Fibroblast of lung (primary cell): ENCODE results near the gene STXBP5. TPM values are rescaled to one million over a fixed set of nuclear protein-coding genes. Genes with fewer than 3 reads are reported as not detected.

Experiments used
- DNase-seq, 2 donors: peaks; one replicate each; pipeline versions ENCODE4 v3.0.0 to v3.0.0-alpha.2; 2010; ENCODE audit warnings: low read depth in 2 of 2
- H2AFZ ChIP-seq: 2 replicates; pipeline ENCODE4 v1.5.1; 2012; ENCODE audit warnings: low read length, control low read depth, inconsistent platforms
- H3K27ac ChIP-seq: 2 replicates; pipeline ENCODE4 v1.5.1; 2011; ENCODE audit warnings: low read length, control low read depth; ENCODE audit not compliant: insufficient read depth
- H3K27me3 ChIP-seq: 2 replicates; pipeline ENCODE4 v1.5.1; 2011; ENCODE audit warnings: mild to moderate bottlenecking, low read length; ENCODE audit not compliant: control insufficient read depth, insufficient read depth
- H3K36me3 ChIP-seq: 2 replicates; pipeline ENCODE4 v1.5.1; 2011; ENCODE audit warnings: low read length; ENCODE audit not compliant: control insufficient read depth, insufficient read depth
- H3K4me1 ChIP-seq: 2 replicates; pipeline ENCODE4 v1.5.1; 2011; ENCODE audit warnings: low read length; ENCODE audit not compliant: control insufficient read depth, insufficient read depth; ENCODE audit errors: extremely low read depth
- H3K4me2 ChIP-seq: 2 replicates; pipeline ENCODE4 v1.5.1; 2011; ENCODE audit warnings: low read length, control low read depth; ENCODE audit not compliant: insufficient read depth; ENCODE audit errors: extremely low read depth
- H3K4me3 ChIP-seq, 4 experiments: fragments of 200-600 bp in 1 of 4; sonication (generic) in 1 of 4; replicated peaks in 1 of 4; 2 replicates each; pipeline ENCODE4 v1.5.1; 2011 to 2016; ENCODE audit warnings: low read length in 4 of 4, low read depth in 3 of 4, mild to moderate bottlenecking in 3 of 4, control low read depth in 2 of 4, inconsistent platforms in 1 of 4, mixed read lengths in 1 of 4; ENCODE audit not compliant: insufficient read depth in 1 of 4; ENCODE audit errors: control extremely low read depth in 1 of 4
- H3K79me2 ChIP-seq: 2 replicates; pipeline ENCODE4 v1.5.1; 2012; ENCODE audit warnings: mild to moderate bottlenecking, low read length, inconsistent platforms; ENCODE audit not compliant: control insufficient read depth, insufficient read depth
- H3K9ac ChIP-seq: 2 replicates; pipeline ENCODE4 v1.5.1; 2011; ENCODE audit warnings: mild to moderate bottlenecking, low read length, control low read depth; ENCODE audit not compliant: insufficient read depth
- H3K9me3 ChIP-seq: 2 replicates; pipeline ENCODE4 v1.5.1; 2012; ENCODE audit warnings: low read depth, low read length; ENCODE audit not compliant: control insufficient read depth, insufficient read depth
- H4K20me1 ChIP-seq: 2 replicates; pipeline ENCODE4 v1.5.1; 2011; ENCODE audit warnings: low read length; ENCODE audit not compliant: control insufficient read depth, insufficient read depth; ENCODE audit errors: extremely low read depth
- CTCF ChIP-seq, 2 donors: IDR thresholded peaks in 1 of 2; conservative IDR thresholded peaks in 1 of 2; 1 replicate in 1 of 2; 2 replicates in 1 of 2; pipeline ENCODE4 v1.5.1; 2011 to 2012; ENCODE audit warnings: low read length in 2 of 2, control low read depth in 1 of 2, inconsistent platforms in 1 of 2, low read depth in 1 of 2, mild to moderate bottlenecking in 1 of 2
- EZH2 ChIP-seq: IDR thresholded peaks from 2 replicates; pipeline ENCODE4 v1.5.1; 2012; ENCODE audit warnings: low read length, control low read depth, mild to moderate bottlenecking; ENCODE audit errors: missing control alignments
- polyA plus RNA-seq, 2 donors: library from polyadenylated mRNA; depleted of rRNA in 1 of 2; stranded (reverse) in 1 of 2; unstranded in 1 of 2; fragments of >200 nt; gene quantifications; 2 replicates each; pipeline ENCODE4 v1.2.1, GENCODE V29; 2011 to 2012; ENCODE audit warnings: missing spikeins in 1 of 2
- total RNA-seq: library from RNA; depleted of rRNA; stranded (reverse); fragments of >200 nt; gene quantifications from 2 replicates; pipeline ENCODE4 v1.2.1, GENCODE V29; 2014

The STXBP5 gene
- total and polyA plus RNA-seq, 2 donors (not counting 1 experiment from before 2014, with no cell fraction given): 27.6 to 90.7 TPM

- Histone ChIP-seq H3K4me3 (no peak overlapping the region), H3K4me2 (no peak overlapping the region), H2AFZ (no peak overlapping the region), H3K27ac (no peak overlapping the region), H3K27me3 (no peaks in the 10 kb centered on the region), H3K9me3 (no peaks in the 10 kb centered on the region), H3K36me3 (no peaks in the 10 kb centered on the region), H3K4me1 (no peaks in the 10 kb centered on the region), H3K9ac (no peak overlapping the region), H4K20me1 (no peaks in the 10 kb centered on the region), H3K79me2 (no peaks in the 10 kb centered on the region)
- no peak for TF ChIP-seq CTCF (conservative IDR thresholded peaks at IDR 0.05 in 1 of 2, IDR thresholded peaks at IDR 0.05 in 1 of 2; ENCODE audit: low read depth in 1 of 2, low read length in 2 of 2)
- TF ChIP-seq EZH2: no peak
- no peak for DNase-seq
Observed at GRCh38 chr6:147437615-147438014, 233.4 kb downstream of the STXBP5 start.

- H3K36me3 ChIP-seq: no peaks in the 10 kb centered on the region
- no peak overlapping the region for H3K9ac ChIP-seq
- no peak overlapping the region for H3K4me2 ChIP-seq
- H2AFZ ChIP-seq: no peak overlapping the region
- H4K20me1 ChIP-seq: no peaks in the 10 kb centered on the region
- no peaks in the 10 kb centered on the region for H3K79me2 ChIP-seq
- H3K4me3 ChIP-seq: no peak overlapping the region
- no peaks in the 10 kb centered on the region for H3K27me3 ChIP-seq
- H3K4me1 ChIP-seq: no peaks in the 10 kb centered on the region
- no peaks in the 10 kb centered on the region for H3K9me3 ChIP-seq
- no peak for DNase-seq
- TF ChIP-seq CTCF (conservative IDR thresholded peaks at IDR 0.05 in 1 of 2, IDR thresholded peaks at IDR 0.05 in 1 of 2; ENCODE audit: low read depth in 1 of 2, low read length in 2 of 2) (no peak), EZH2 (no peak)
- H3K27ac ChIP-seq: no peak overlapping the region
Observed at GRCh38 chr6:147438758-147439528, 234.7 kb downstream of the STXBP5 start.
